Right lobe of liver (tissue), 4 donors: Measurements from ENCODE around the gene RAB23.
A peak's percentile ranks its signal among the peaks of the same experiment; 100 is the strongest.

Experiments
- CTCF ChIP-seq, 4 donors: fragments of 200-600 bp in 3 of 4; fragments of 450-650 bp in 1 of 4; IDR thresholded peaks; one replicate each; pipeline versions ENCODE4 v1.5.1 to v1.8.0; 2016 to 2022; ENCODE audit warnings: antibody characterized with exemption in 4 of 4, mild to moderate bottlenecking in 2 of 4
- POLR2A ChIP-seq: fragments of 450-650 bp; IDR thresholded peaks from one replicate; pipeline ENCODE4 v1.6.1; 2017; ENCODE audit warnings: antibody characterized with exemption, mild to moderate bottlenecking
- donor health status: DM: no; HTN: no; CAD: no.
- donor health status: DM: no; HTN: no; CAD: no.
- donor health status: DM: no; HTN: yes; CAD: no.

DNA sequence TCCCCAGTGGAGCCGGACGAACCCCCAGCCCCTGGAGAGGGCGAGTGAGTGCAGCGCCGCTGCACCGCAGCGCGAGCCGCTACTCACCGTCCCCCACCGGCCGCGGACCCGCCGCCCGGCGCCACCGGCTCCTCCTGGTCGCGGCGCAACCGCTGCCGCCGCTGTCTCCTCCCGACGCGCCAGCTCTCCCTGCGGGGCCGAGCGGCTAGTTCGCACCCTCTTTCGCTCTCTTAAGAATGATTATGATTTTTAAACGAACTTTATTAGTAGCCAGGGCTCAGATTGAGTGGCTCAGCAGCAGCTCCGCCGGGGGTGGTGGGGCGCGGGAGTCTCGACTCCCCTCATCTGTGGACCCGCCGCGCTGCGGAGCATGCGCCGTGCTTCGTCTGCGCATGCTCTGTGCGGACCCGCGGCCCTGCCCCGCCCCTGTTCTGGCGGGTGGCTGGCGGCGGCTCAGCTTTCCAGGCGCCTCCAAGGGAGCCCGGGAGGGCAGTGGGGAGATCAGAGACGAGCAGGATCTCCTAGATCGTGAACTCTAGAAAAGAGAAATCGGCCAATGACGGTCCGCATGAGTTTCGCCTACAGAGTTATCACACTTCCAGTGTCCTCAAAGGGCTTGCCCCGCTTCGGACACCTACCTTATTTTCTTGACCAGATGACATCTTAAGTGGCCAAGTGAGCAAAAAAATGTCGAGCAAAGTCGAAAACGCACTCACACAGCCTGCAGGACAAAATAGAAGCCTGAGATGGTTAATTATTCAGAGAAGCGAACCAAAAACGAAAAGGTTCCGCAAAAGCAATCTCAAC, at the start of gene RAB23:
- peak; percentile 45 for TF ChIP-seq POLR2A
- TF ChIP-seq CTCF (IDR thresholded peaks at IDR 0.05) = peak in 1 of 4 donors; percentile 10
